ENCODE data around the gene CYB561. TPM values are rescaled to one million over a fixed set of nuclear protein-coding genes. Genes with fewer than 3 reads are reported as not detected.

Gene CYB561
- 1.1 and 2.5 TPM in 2 replicates for total RNA-seq (2012; rRNA removed)
- 3.0 and 3.8 TPM in 2 replicates for polyA plus RNA-seq (2012; rRNA removed)
- polyA plus RNA-seq (2012; cell fraction: cytosol; rRNA removed): 1.8 and 5.0 TPM in 2 replicates
- polyA plus RNA-seq (2012; cell fraction: nucleus; rRNA removed; ENCODE audit: low replicate concordance): 2.9 and 8.1 TPM in 2 replicates
- Bru-seq, nascent RNA: percentile 33 among the genes with signal in this experiment
- BruChase-seq, experiment 1, labeled RNA remaining after a 6-hour chase: percentile 37 among the genes with signal in this experiment
- BruChase-seq, experiment 2, labeled RNA remaining after a 2-hour chase: percentile 34 among the genes with signal in this experiment
- long read RNA-seq, partial matches to known transcripts: 0 of 5 reads
- long read RNA-seq, other reads (novel, unspliced or antisense): 1 of 5 reads

GRCh38 chr17:63445954-63446752, at the start of gene CYB561:
Gene CYB561 (minus strand): TSS chr17:63446306. CDS start chr17:63437547, 8,759 bp downstream.
- Histone ChIP-seq H3K4me3 (ENCODE audit: insufficient read depth, low read depth, low read length) (peak within 1 kb of the TSS; percentile 36), H4K20me1 (ENCODE audit: insufficient read depth, low read length) (no peaks in the 10 kb centered on the region), H2AK9ac (replicated peaks; ENCODE audit: low read depth, low read length, poor library complexity) (peak within 1 kb of the TSS; percentile 69), H3K27ac (ENCODE audit: insufficient read depth, low read length) (no peak within 1 kb of the TSS), H3K9ac (ENCODE audit: low read depth, low read length) (no peak within 1 kb of the TSS), H3K27me3 (ENCODE audit: control insufficient read depth, insufficient read depth, low read length) (no peaks in the 10 kb centered on the region), H2BK5ac (ENCODE audit: low read depth, low read length, poor library complexity, severe bottlenecking) (no peak within 1 kb of the TSS), H3K4me2 (ENCODE audit: low read depth, low read length) (peak within 1 kb of the TSS; percentile 49), H3K4me1 (ENCODE audit: control insufficient read depth, insufficient read depth, low read length) (peaks cover 4% of the 10 kb centered on the region), H2BK120ac (ENCODE audit: low read depth, low read length) (peak within 1 kb of the TSS; percentile 58), H3K23ac (ENCODE audit: low read depth, low read length) (no peak within 1 kb of the TSS), H4K91ac (ENCODE audit: insufficient read depth, low read depth, low read length) (peak within 1 kb of the TSS; percentile 55), H4K8ac (ENCODE audit: low read depth in 2 of 2, low read length in 2 of 2) (peak within 1 kb of the TSS; percentile 73 to 87), H3K36me3 (ENCODE audit: control insufficient read depth, insufficient read depth, low read length) (no peaks in the 10 kb centered on the region), H4K5ac (ENCODE audit: low read depth, low read length) (peak within 1 kb of the TSS; percentile 81), H2AFZ (replicated peaks; ENCODE audit: low read length, poor library complexity) (peak within 1 kb of the TSS; percentile 94), H3K56ac (ENCODE audit: extremely low read depth, insufficient read depth, low read length) (no peak within 1 kb of the TSS), H3K79me1 (ENCODE audit: low read depth in 1 of 2, low read length in 2 of 2) (no peaks in the 10 kb centered on the region), H2BK15ac (ENCODE audit: low read depth, low read length) (no peak within 1 kb of the TSS), H3K9me1 (ENCODE audit: insufficient read depth, low read length) (no peaks in the 10 kb centered on the region), H3K18ac (ENCODE audit: low read depth, low read length) (peak within 1 kb of the TSS; percentile 16; the same call in 1 of the 2 replicates), H3K4ac (ENCODE audit: low read depth, low read length) (peak within 1 kb of the TSS; percentile 70), H2BK20ac (ENCODE audit: low read depth, low read length) (no peak within 1 kb of the TSS; the same call in 1 of the 2 replicates), H3K14ac (replicated peaks; ENCODE audit: low read depth, low read length) (no peak within 1 kb of the TSS; the same call in 1 of the 2 replicates), H2AK5ac (ENCODE audit: low read depth, low read length) (peak within 1 kb of the TSS; percentile 75; the same call in 1 of the 2 replicates), H3K9me3 (ENCODE audit: control insufficient read depth, insufficient read depth, low read length) (no peaks in the 10 kb centered on the region)
- intact Hi-C loops (cut with micrococcal nuclease) (no loop called here), dilution Hi-C loops (cut with HindIII; ENCODE audit: low sequenced_read_pairs, unreplicated experiment) (no loop called here), in situ Hi-C loops (cut with MboI; ENCODE audit: low sequenced_read_pairs) (no loop called here)
- ATAC-seq (ENCODE audit: low read depth): peak; percentile 87
- DNase-seq: peak; percentile 29
- no TSS peak for BruUV-seq (replicated peaks)
- WGBS, 2 experiments (ENCODE audit: extremely low coverage in 2 of 2, insufficient read length in 1 of 2): 7% methylated on average over 66 of the region's 99 CpGs; no CpG with 5 or more reads in 1 of the 2 experiments
- ChIA-PET CTCF (no interaction called here), POLR2A (ENCODE audit: unreplicated experiment) (no interaction called here)
- TF ChIP-seq ELK1 (IDR thresholded peaks at IDR 0.05; ENCODE audit: borderline replicate concordance, low read depth, low read length) (no peak), MXI1 (IDR thresholded peaks at IDR 0.05; ENCODE audit: borderline replicate concordance, low read depth, low read length) (peak; percentile 24; the same call in 1 of the 2 replicates), MAZ (IDR thresholded peaks at IDR 0.05; ENCODE audit: borderline replicate concordance, low read depth, low read length) (no peak), BHLHE40 (IDR thresholded peaks at IDR 0.05; ENCODE audit: low read depth, low read length) (peak; percentile 97), CHD1 (IDR thresholded peaks at IDR 0.05; ENCODE audit: low read depth, low read length) (no peak), NFE2L2 (IDR thresholded peaks at IDR 0.05; ENCODE audit: low read depth, low read length) (no peak), FOS (IDR thresholded peaks at IDR 0.05; ENCODE audit: low read depth, low read length) (no peak), MAFK (IDR thresholded peaks at IDR 0.05; ENCODE audit: low read depth, low read length) (no peak), POLR2A (IDR thresholded peaks at IDR 0.05; ENCODE audit: low read depth, low read length) (no peak), RCOR1 (IDR thresholded peaks at IDR 0.05; ENCODE audit: insufficient replicate concordance, low read length) (no peak)
- TF ChIP-seq, protein P1, sequence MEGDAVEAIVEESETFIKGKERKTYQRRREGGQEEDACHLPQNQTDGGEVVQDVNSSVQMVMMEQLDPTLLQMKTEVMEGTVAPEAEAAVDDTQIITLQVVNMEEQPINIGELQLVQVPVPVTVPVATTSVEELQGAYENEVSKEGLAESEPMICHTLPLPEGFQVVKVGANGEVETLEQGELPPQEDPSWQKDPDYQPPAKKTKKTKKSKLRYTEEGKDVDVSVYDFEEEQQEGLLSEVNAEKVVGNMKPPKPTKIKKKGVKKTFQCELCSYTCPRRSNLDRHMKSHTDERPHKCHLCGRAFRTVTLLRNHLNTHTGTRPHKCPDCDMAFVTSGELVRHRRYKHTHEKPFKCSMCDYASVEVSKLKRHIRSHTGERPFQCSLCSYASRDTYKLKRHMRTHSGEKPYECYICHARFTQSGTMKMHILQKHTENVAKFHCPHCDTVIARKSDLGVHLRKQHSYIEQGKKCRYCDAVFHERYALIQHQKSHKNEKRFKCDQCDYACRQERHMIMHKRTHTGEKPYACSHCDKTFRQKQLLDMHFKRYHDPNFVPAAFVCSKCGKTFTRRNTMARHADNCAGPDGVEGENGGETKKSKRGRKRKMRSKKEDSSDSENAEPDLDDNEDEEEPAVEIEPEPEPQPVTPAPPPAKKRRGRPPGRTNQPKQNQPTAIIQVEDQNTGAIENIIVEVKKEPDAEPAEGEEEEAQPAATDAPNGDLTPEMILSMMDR (conservative IDR thresholded peaks at IDR 0.05; ENCODE audit: low read depth, low read length): peak; percentile 41
- TF ChIP-seq, protein P2, sequence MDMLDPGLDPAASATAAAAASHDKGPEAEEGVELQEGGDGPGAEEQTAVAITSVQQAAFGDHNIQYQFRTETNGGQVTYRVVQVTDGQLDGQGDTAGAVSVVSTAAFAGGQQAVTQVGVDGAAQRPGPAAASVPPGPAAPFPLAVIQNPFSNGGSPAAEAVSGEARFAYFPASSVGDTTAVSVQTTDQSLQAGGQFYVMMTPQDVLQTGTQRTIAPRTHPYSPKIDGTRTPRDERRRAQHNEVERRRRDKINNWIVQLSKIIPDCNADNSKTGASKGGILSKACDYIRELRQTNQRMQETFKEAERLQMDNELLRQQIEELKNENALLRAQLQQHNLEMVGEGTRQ (IDR thresholded peaks at IDR 0.05; ENCODE audit: low read depth, low read length): peak; percentile 48

All from IMR-90 (cell line).